GM18519 (cell line): Measurements from ENCODE around the gene ZFAND2A.
"Not testable (repeated sequence)": the region's sequence is repeated elsewhere in the genome, so short reads cannot be mapped to it uniquely, and the experiment has no call there.

Experiments used
- ATAC-seq: cut with Tn5 transposase; IDR thresholded peaks from one replicate; pipeline ENCODE4 v1.9.1; 2021; ENCODE audit warnings: mild to moderate bottlenecking, moderate library complexity; ENCODE audit not compliant: unreplicated experiment, low FRiP score

The ZFAND2A gene

GRCh38 chr7:1127001-1127400 lies 33.0 kb downstream of the ZFAND2A start:
- no peak for ATAC-seq

GRCh38 chr7:1125603-1125969 lies 34.4 kb downstream of the ZFAND2A start:
- ATAC-seq = no peak

DNA sequence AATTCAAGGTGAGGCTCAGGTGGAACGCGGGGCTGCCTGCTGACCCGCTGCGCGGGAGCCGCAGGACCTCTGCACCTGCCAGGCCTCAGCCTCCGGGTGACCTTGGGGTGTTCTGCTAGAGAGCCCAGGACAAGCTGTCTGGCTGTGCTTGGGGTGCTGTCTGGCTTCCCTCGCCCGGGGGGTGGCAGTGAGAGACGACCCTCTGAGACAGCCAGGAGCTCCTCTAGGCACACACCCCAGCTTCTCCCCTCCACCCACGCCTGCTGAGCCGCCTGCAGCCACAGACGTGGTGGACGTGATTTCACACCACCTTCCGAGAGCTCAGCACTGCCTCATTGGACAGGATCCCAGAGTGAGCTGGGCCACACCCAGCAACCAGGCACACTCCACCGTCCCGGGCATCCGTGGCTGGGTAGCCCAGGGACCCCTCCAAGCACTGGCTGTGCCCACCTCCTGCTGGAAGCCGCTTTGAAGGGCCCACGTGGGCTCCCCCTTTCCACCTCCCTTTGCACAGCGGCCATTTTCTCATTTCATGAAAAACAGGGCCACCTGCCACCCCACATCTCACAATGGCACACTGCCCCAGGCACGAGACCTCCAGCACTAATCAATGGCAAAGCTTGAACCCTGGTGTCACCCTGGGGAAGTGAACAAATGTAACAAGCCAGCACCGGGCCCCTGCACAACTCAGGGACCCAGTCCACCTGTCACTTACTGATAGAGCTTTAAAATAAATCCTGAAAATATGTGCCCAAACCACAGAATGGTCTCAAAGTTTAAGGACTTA lies 35.0 kb downstream of the ZFAND2A start:
- no peak for ATAC-seq

DNA sequence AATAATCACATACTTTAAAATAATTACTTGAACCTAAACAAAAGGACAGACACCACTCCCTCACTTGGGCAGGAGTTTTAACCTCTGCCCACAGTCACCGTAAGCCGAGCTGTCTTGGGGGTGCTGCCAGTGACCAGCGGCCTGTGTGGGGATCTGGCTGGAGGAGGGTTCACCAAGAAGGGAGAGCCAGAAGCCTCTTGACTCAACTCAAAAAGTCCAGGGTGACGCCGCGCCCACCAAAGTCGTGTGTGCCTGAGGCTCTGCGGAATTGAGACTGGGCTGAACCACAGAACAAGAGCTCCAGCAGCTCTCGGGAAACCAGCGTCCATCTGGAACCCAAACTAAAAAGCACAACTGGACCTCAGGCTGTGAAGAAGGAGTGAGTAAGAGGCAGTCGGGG lies 35.8 kb downstream of the ZFAND2A start:
- ATAC-seq = no peak

DNA sequence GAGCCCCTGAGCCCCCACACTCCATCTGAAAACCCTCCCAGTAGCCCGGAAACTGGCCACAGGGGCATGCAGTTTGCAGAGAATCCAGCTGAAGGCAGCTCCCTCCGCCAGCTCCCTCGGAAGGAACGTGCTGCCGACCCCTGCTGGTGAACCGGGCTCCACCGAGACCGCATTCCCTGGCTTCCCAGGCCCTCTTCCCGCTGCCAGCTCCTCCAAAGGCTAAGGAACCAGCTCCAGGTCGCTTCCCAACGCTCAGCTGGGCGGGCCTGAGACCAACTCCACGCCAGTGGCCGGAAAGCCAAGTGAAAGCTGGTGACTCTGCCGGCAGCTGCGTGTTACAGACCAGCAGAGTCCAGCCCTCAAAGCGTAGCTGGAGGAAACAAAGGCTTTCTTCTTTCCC lies 36.3 kb downstream of the ZFAND2A start:
- no peak for ATAC-seq

DNA sequence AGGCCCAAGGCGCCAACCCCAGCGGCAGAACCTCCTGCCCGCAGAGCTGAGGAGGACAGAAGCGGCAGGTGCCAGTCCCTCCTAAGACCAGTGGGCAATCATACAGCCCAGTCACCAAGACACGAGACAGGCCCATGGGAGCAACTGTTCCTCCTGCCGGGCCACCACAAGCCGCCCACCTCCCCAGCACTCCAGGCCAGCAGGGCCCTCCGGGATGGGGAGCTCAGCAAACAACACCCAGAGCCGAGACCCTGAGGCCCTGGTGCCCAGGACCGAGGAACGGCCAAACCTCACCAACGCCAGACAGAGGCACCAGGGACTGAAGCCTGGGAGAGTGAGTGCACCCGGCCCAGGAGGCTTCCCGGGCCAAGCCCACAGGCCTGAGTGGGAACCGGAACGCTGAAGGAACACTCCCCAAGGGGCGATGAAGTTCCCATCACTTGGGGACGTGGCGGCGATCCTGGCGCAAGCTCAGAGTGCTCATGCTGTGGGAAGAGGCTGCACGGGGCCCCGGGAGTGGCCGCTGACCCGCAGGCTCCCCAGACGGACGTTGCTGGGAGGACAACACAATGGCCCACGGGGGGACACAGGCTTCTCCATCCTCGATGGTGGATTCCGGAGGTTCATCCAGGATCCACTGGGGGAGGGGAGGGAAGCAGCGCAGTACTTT lies 37.0 kb downstream of the ZFAND2A start:
- no peak for ATAC-seq

DNA sequence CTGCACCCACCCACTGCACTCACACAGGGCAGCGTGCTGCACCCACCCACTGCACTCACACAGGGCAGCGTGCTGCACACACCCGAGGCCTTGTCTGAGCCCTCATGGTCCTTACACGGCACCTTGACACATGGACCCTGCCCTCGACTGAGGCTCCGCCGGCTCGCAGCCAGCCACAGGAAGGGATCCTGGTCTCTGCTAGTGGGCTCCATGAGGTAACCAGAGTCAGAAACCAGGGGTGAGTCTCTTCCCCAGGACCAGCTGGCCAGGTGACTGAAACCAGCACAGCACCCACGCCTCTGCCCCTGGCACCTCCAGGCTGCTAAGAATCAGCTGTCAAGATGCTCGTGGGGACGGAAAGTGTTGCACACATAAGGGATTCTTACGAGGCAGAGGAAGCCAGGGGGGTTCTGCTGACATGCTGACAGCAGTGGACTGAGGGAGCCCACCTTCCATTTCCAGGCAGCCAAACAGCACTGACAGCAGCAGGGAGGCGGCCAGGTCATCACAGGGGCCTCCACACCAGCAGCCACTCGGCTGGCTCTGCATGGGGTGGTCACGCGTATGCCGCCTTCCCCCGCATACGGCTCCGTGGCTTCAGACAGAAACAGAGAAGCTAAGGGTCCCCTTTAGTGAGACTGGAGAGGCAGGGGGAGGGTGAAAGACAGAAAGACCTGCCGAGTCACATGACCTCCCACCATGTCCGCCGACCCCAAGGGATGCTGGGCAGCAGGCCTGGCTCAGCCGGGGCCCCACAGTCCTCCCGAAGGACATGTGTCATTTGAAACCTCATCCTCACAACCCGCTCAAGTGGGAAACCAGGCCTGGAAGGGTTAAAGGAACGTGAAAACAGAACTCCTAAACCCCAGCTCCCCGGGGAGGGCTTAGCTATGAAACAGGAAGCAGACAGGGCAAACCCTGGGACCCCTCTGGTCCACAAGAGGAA lies 37.8 kb downstream of the ZFAND2A start:
- no peak for ATAC-seq

DNA sequence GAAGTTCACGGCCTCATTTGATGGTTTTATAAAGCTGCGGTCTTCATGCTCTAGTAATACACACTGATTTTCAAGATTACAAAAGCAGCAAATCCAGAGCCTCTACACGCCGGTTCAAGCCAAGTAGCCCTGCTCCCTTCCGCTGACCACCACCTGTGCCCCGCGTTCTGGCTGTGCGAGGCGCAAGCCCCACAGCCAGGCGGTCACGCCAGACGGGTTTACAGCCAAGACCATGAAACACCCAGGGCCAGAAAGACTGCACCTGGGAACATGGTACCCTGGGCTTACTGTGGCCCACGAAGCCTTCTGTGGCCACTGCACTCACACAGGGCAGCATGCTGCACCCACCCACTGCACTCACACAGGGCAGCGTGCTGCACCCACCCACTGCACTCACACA lies 38.5 kb downstream of the ZFAND2A start:
- ATAC-seq = no peak

- no peak for ATAC-seq
Observed at GRCh38 chr7:1120791-1121190, 39.2 kb downstream of the ZFAND2A start.

GRCh38 chr7:1119201-1119600 lies 40.8 kb downstream of the ZFAND2A start:
- ATAC-seq = no peak

DNA sequence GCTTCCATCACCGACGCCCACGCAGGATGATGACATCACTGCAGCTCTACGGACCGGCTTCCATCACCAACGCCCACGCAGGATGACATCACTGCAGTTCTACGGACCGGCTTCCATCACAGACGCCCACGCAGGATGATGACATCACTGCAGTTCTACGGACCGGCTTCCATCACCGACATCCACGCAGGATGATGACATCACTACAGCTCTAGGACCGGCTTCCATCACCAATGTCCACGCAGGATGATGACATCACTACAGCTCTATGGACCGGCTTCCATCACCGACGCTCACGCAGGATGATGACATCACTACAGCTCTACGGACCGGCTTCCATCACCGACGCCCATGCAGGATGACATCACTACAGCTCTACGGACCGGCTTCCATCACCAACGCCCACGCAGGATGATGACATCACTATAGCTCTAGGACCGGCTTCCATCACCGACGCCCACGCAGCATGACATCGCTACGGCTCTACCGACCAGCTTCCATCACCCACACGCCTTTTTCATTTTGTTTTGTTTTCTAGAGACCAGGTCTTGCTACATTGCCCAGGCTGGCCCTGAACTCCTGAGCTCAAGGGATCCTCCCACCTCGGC lies 42.6 kb downstream of the ZFAND2A start:
- no peak for ATAC-seq

DNA sequence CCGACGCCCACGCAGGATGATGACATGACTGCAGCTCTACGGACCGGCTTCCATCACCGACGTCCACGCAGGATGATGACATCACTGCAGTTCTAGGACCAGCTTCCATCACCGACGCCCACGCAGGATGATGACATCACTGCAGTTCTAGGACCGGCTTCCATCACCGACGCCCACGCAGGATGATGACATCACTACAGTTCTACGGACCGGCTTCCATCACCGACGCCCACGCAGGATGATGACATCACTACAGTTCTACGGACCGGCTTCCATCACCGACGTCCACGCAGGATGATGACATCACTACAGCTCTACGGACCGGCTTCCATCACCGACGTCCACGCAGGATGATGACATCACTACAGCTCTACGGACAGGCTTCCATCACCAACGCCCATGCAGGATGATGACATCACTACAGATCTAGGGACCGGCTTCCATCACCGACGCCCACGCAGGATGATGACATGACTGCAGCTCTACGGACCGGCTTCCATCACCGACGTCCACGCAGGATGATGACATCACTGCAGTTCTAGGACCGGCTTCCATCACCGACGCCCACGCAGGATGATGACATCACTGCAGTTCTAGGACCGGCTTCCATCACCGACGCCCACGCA lies 43.5 kb downstream of the ZFAND2A start:
- not testable (repeated sequence) for ATAC-seq

GRCh38 chr7:1115171-1116045 lies 44.6 kb downstream of the ZFAND2A start:
- not testable (repeated sequence) for ATAC-seq

GRCh38 chr7:1114505-1114904 lies 45.5 kb downstream of the ZFAND2A start:
- no peak for ATAC-seq

DNA sequence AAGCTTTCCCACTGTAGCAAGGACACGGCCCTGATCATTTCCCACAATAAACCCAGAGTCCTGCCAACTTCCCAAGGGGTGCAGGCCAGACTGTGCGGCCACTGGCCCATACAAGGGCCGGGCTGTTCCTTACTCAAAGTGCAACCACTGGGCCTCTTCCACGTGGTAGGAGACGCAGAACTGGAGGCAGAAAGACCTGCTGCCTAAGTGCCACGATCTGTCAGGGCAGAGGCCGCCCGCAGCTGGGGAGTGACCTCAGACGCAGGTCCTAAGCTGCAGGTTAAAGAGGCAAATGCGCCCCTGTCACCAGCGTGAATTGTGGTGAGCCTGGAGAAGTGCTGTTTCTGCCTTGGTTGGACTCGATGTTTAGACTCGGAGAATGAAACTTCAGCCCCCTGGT lies 45.9 kb downstream of the ZFAND2A start:
- no peak for ATAC-seq

DNA sequence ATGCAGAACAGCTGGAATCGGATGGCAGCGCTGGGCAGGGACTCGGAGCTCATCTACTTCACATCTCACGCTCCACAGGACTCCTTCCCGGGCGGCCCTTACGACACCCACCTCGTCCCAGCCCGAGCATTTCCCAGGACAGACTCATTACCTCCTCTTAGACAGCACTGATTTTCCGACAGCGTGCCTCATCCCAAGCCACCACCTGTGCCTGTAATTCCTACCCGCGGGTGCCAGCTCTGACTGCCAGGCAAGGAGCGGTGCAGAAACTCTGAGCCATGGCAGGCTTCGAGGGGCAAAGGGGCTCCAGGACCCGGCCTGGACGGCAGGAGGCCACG lies 46.5 kb downstream of the ZFAND2A start:
- ATAC-seq = no peak

DNA sequence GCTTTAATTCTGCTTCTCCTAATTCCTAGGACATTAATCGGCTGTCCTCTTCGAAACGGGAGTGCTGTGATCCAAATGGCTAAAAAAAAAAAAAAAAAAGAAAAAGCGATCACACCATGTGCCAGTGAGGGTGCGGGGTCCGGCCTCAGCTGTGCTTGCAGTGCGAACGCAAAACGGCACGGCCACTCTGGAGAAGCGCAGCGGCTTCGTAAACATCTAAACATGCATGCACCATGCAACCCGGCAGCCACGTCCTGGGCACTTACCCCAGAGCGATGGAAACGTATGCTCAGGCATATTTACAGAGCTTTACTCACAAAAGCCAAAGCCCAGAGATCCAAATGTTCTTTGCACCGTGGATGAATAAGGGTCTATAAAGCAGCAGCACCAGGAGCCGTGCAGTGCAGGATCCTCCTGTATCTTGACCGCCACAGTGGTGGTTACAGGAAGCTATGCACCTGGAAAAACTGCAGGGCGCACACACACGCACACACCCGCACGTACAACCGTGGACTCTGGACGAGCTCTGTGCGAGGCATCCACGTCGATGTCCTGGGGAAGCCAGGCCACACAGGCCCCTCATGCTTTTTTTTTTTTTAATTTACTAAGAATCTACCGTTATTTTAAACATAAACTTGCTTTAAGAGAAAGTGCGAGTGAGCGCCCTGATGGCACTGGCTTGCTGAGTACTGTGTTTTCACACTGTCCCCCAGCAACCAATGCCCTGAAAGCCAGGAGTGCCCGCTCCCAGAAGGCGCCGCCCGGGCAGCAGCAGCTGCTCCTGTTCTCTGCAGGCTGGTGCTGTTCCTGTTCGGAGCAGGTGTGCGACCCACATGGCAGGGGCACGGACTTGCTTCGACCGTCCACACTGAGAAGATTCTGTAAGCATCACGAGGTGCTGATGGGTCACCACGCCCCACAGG lies 47.1 kb downstream of the ZFAND2A start:
- no peak for ATAC-seq

GRCh38 chr7:1112109-1112508 lies 47.9 kb downstream of the ZFAND2A start:
- no peak for ATAC-seq
